Measurements from ENCODE around the gene CLEC4G. TPM values are rescaled to one million over a fixed set of nuclear protein-coding genes. Genes with fewer than 3 reads are reported as not detected.

The CLEC4G gene
- total and polyA plus RNA-seq, 2 donors (not counting 3 experiments of a cell fraction or from before 2014, with no cell fraction given): not detected

DNA sequence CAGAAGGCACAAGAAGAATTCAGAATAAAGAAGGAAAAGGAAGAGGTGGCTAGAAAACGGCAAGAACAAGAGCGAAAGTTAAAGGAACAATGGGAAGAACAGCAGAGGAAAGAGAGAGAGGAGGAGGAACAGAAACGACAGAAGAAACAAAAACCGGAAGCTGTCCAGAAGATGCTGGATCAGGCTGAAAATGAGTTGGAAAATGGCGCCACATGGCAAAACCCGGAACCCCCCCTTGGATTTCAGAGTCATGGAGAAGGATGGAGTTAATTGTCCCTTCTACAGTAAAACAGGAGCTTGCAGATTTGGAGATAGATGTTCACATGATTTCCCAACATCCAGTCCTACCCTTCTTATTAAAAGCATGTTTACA is 8.8 kb upstream of the CLEC4G start:
- Histone ChIP-seq H3K4me2 (ENCODE audit: insufficient read depth, low read length) (no peak overlapping the region), H3K27ac (ENCODE audit: insufficient read depth, low read depth, low read length) (no peak overlapping the region), H2AFZ (ENCODE audit: low read depth, low read length) (no peak overlapping the region), H3K27me3 (ENCODE audit: control insufficient read depth in 2 of 2, insufficient read depth in 2 of 2, low read length in 2 of 2) (peaks cover 0 to 5% of the 10 kb centered on the region in 2 experiments), H3K36me3 (ENCODE audit: control insufficient read depth in 2 of 2, extremely low read depth in 1 of 2, insufficient read depth in 2 of 2, low read length in 2 of 2) (no peaks in the 10 kb centered on the region), H3K4me1 (ENCODE audit: control insufficient read depth, extremely low read depth, insufficient read depth, low read length) (no peaks in the 10 kb centered on the region), H3K9me3 (replicated peaks; ENCODE audit: control insufficient read depth, insufficient read depth, low read length) (no peaks in the 10 kb centered on the region), H3K4me3 (replicated peaks in 1 of 3; ENCODE audit: insufficient read depth in 1 of 3, low read depth in 1 of 3, low read length in 3 of 3) (no peak overlapping the region), H3K9ac (replicated peaks; ENCODE audit: extremely low read depth, insufficient read depth, low read length) (no peak overlapping the region), H4K20me1 (replicated peaks; ENCODE audit: control insufficient read depth, extremely low read depth, insufficient read depth, low read length) (no peaks in the 10 kb centered on the region), H3K9me1 (replicated peaks; ENCODE audit: control insufficient read depth, extremely low read depth, insufficient read depth, low read length) (no peaks in the 10 kb centered on the region), H3K79me2 (ENCODE audit: control insufficient read depth, insufficient read depth, low read length) (no peaks in the 10 kb centered on the region)
- dilution Hi-C loops (cut with MboI; ENCODE audit: extremely low pct_ligation_motif_present, low sequenced_read_pairs) (no loop called here), intact Hi-C loops (cut with micrococcal nuclease) (no loop called here)
- CTCF ChIA-PET: interaction anchor here (0.7 kb wide), 1 partner anchor 59 kb away, joined by 3 read pairs; no protein-coding TSS in a partner anchor
- FAIRE-seq (no peak), DNase-seq (ENCODE audit: low read depth, low spot score) (no peak)
- BruUV-seq (replicated peaks): no TSS peak
- TF ChIP-seq MYC (IDR thresholded peaks at IDR 0.05; ENCODE audit: low read depth, low read length) (no peak), POLR2AphosphoS5 (IDR thresholded peaks at IDR 0.05; ENCODE audit: insufficient read depth, low read depth, low read length) (no peak), EZH2 (IDR thresholded peaks at IDR 0.05; ENCODE audit: borderline replicate concordance, low read depth, low read length, severe bottlenecking) (no peak), GATA2 (IDR thresholded peaks at IDR 0.05; ENCODE audit: insufficient read depth, insufficient read length, low read depth, low read length) (no peak), JUN (IDR thresholded peaks at IDR 0.05; ENCODE audit: borderline replicate concordance, insufficient read depth, insufficient read length, low read depth) (no peak), POLR2A (IDR thresholded peaks at IDR 0.05; ENCODE audit: low read depth, low read length) (no peak), FOS (IDR thresholded peaks at IDR 0.05; ENCODE audit: borderline replicate concordance, insufficient read depth, low read length) (no peak)
- TF ChIP-seq, protein P1, sequence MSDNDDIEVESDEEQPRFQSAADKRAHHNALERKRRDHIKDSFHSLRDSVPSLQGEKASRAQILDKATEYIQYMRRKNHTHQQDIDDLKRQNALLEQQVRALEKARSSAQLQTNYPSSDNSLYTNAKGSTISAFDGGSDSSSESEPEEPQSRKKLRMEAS (IDR thresholded peaks at IDR 0.05; ENCODE audit: insufficient read depth, insufficient read length): no peak
- TF ChIP-seq, protein P2, sequence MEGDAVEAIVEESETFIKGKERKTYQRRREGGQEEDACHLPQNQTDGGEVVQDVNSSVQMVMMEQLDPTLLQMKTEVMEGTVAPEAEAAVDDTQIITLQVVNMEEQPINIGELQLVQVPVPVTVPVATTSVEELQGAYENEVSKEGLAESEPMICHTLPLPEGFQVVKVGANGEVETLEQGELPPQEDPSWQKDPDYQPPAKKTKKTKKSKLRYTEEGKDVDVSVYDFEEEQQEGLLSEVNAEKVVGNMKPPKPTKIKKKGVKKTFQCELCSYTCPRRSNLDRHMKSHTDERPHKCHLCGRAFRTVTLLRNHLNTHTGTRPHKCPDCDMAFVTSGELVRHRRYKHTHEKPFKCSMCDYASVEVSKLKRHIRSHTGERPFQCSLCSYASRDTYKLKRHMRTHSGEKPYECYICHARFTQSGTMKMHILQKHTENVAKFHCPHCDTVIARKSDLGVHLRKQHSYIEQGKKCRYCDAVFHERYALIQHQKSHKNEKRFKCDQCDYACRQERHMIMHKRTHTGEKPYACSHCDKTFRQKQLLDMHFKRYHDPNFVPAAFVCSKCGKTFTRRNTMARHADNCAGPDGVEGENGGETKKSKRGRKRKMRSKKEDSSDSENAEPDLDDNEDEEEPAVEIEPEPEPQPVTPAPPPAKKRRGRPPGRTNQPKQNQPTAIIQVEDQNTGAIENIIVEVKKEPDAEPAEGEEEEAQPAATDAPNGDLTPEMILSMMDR (IDR thresholded peaks at IDR 0.05; ENCODE audit: extremely low read depth in 1 of 2, insufficient read depth in 1 of 2, low read depth in 1 of 2, low read length in 2 of 2): no peak
- POLR2A ChIA-PET: no interaction called here

All from endothelial cell of umbilical vein (primary cell).